ACC112 (cell line): ENCODE measurements around the gene SEPTIN11.
A peak's percentile ranks its signal among the peaks of the same experiment; 100 is the strongest.

Source experiments
- H2AFZ ChIP-seq: fragments of 200-600 bp; sonication (generic); one replicate; pipeline ENCODE4 v1.6.0; 2017; ENCODE audit warnings: antibody characterized with exemption, low read length; ENCODE audit not compliant: unreplicated experiment
- H3K27ac ChIP-seq: fragments of 200-600 bp; sonication (generic); 2 replicates; pipeline ENCODE4 v1.5.1; 2014; ENCODE audit warnings: low read depth, mild to moderate bottlenecking, antibody characterized with exemption, low read length, moderate library complexity
- H3K27me3 ChIP-seq: fragments of 200-600 bp; sonication (generic); 2 replicates; pipeline ENCODE4 v1.6.1; 2014; ENCODE audit warnings: mild to moderate bottlenecking, antibody characterized with exemption, low read length, moderate library complexity, mixed read lengths; ENCODE audit not compliant: insufficient read depth
- H3K36me3 ChIP-seq: fragments of 200-600 bp; sonication (generic); 2 replicates; pipeline ENCODE4 v1.6.1; 2016; ENCODE audit warnings: mild to moderate bottlenecking, antibody characterized with exemption, low read length, moderate library complexity, mixed read lengths; ENCODE audit not compliant: insufficient read depth
- H3K4me1 ChIP-seq: fragments of 200-600 bp; sonication (generic); one replicate; pipeline ENCODE4 v1.6.1; 2016; ENCODE audit warnings: low read length, mixed read lengths; ENCODE audit not compliant: insufficient read depth, unreplicated experiment, control insufficient read depth
- H3K4me3 ChIP-seq: fragments of 200-600 bp; sonication (generic); 2 replicates; pipeline ENCODE4 v1.5.1; 2014; ENCODE audit warnings: mild to moderate bottlenecking, low read depth, low read length
- H3K79me2 ChIP-seq: fragments of 200-600 bp; sonication (generic); one replicate; pipeline ENCODE4 v1.6.0; 2016; ENCODE audit warnings: low read length; ENCODE audit not compliant: control insufficient read depth, unreplicated experiment, insufficient read depth

The SEPTIN11 gene

GRCh38 chr4:76980261-76980660 lies 30.7 kb downstream of the SEPTIN11 start:
- Histone ChIP-seq H3K27ac (no peak overlapping the region), H3K79me2 (peaks cover 80% of the 10 kb centered on the region), H2AFZ (no peak overlapping the region), H3K27me3 (no peaks in the 10 kb centered on the region), H3K36me3 (no peaks in the 10 kb centered on the region), H3K4me1 (peaks cover 72% of the 10 kb centered on the region), H3K4me3 (no peak overlapping the region)

- H3K79me2 ChIP-seq = peaks cover 81% of the 10 kb centered on the region
These were observed 32.1 kb downstream of the SEPTIN11 start for GRCh38 chr4:76981644-76982043.

GRCh38 chr4:76982638-76983584 lies 33.4 kb downstream of the SEPTIN11 start:
- Histone ChIP-seq H3K27ac (peak overlapping the region; percentile 94), H2AFZ (no peak overlapping the region), H3K27me3 (no peaks in the 10 kb centered on the region), H3K4me1 (peaks cover 78% of the 10 kb centered on the region), H3K4me3 (peak overlapping the region; percentile 52), H3K79me2 (peaks cover 73% of the 10 kb centered on the region), H3K36me3 (no peaks in the 10 kb centered on the region)

More at GRCh38 chr4:76981644-76982043, 32.1 kb downstream of the SEPTIN11 start:
- Histone ChIP-seq H3K27ac (peak overlapping the region; percentile 94; the same call in 1 of the 2 replicates), H3K27me3 (no peaks in the 10 kb centered on the region), H3K4me1 (peaks cover 83% of the 10 kb centered on the region), H3K4me3 (no peak overlapping the region), H3K36me3 (no peaks in the 10 kb centered on the region), H2AFZ (no peak overlapping the region)

GRCh38 chr4:76984127-76984526 lies 34.6 kb downstream of the SEPTIN11 start:
- H3K36me3 ChIP-seq = no peaks in the 10 kb centered on the region
- peaks cover 73% of the 10 kb centered on the region for H3K79me2 ChIP-seq
- peak overlapping the region; percentile 94 for H3K27ac ChIP-seq
- no peaks in the 10 kb centered on the region for H3K27me3 ChIP-seq
- H3K4me3 ChIP-seq = peak overlapping the region; percentile 60
- peak overlapping the region; percentile 7 for H2AFZ ChIP-seq
- H3K4me1 ChIP-seq = peaks cover 72% of the 10 kb centered on the region

- H3K4me1 ChIP-seq = peaks cover 71% of the 10 kb centered on the region
- peak overlapping the region; percentile 60 for H3K4me3 ChIP-seq
- peaks cover 72% of the 10 kb centered on the region for H3K79me2 ChIP-seq
- no peaks in the 10 kb centered on the region for H3K27me3 ChIP-seq
- peak overlapping the region; percentile 94 for H3K27ac ChIP-seq
- H3K36me3 ChIP-seq = no peaks in the 10 kb centered on the region; the same call in 1 of the 2 replicates
- no peak overlapping the region for H2AFZ ChIP-seq
These were observed 35.2 kb downstream of the SEPTIN11 start for GRCh38 chr4:76984788-76985211.

- Histone ChIP-seq H3K79me2 (peaks cover 71% of the 10 kb centered on the region), H3K4me3 (peak overlapping the region; percentile 52), H3K27me3 (no peaks in the 10 kb centered on the region), H3K36me3 (no peaks in the 10 kb centered on the region; the same call in 1 of the 2 replicates), H3K4me1 (peaks cover 71% of the 10 kb centered on the region), H2AFZ (no peak overlapping the region), H3K27ac (peak overlapping the region; percentile 94)
These were observed 37.6 kb downstream of the SEPTIN11 start for GRCh38 chr4:76987153-76987591.

- H2AFZ ChIP-seq = no peak overlapping the region
- peak overlapping the region; percentile 52 for H3K4me3 ChIP-seq
- no peaks in the 10 kb centered on the region for H3K27me3 ChIP-seq
- H3K79me2 ChIP-seq = peaks cover 71% of the 10 kb centered on the region
- no peaks in the 10 kb centered on the region; the same call in 1 of the 2 replicates for H3K36me3 ChIP-seq
- H3K27ac ChIP-seq = peak overlapping the region; percentile 94
- peaks cover 66% of the 10 kb centered on the region for H3K4me1 ChIP-seq
These were observed 38.1 kb downstream of the SEPTIN11 start for GRCh38 chr4:76987685-76988084.

GRCh38 chr4:76989391-76990061 lies 40.0 kb downstream of the SEPTIN11 start:
- Histone ChIP-seq H3K27ac (no peak overlapping the region), H2AFZ (no peak overlapping the region), H3K36me3 (no peaks in the 10 kb centered on the region; the same call in 1 of the 2 replicates), H3K4me3 (no peak overlapping the region), H3K4me1 (peaks cover 48% of the 10 kb centered on the region), H3K79me2 (peaks cover 76% of the 10 kb centered on the region), H3K27me3 (no peaks in the 10 kb centered on the region)

GRCh38 chr4:76990288-76991080 lies 40.9 kb downstream of the SEPTIN11 start:
- H3K79me2 ChIP-seq = peaks cover 71% of the 10 kb centered on the region
- no peak overlapping the region for H2AFZ ChIP-seq
- H3K36me3 ChIP-seq = no peaks in the 10 kb centered on the region; the same call in 1 of the 2 replicates
- H3K27ac ChIP-seq = peak overlapping the region; percentile 56
- H3K4me3 ChIP-seq = no peak overlapping the region
- H3K27me3 ChIP-seq = no peaks in the 10 kb centered on the region
- peaks cover 40% of the 10 kb centered on the region for H3K4me1 ChIP-seq

GRCh38 chr4:76991161-76991660 lies 41.7 kb downstream of the SEPTIN11 start:
- no peak overlapping the region for H3K4me3 ChIP-seq
- H3K4me1 ChIP-seq = peaks cover 33% of the 10 kb centered on the region

More at GRCh38 chr4:76991161-76991660, 41.7 kb downstream of the SEPTIN11 start:
- Histone ChIP-seq H3K79me2 (peaks cover 64% of the 10 kb centered on the region), H2AFZ (no peak overlapping the region), H3K27me3 (no peaks in the 10 kb centered on the region), H3K27ac (peak overlapping the region; percentile 56), H3K36me3 (peaks cover 5% of the 10 kb centered on the region; the same call in 1 of the 2 replicates)
